K562 (cell line): ENCODE data around the gene PRICKLE2.

Source experiments
- ADNP ChIP-seq: fragments of 200-800 bp; sonication (Bioruptor generic); IDR thresholded peaks from 2 replicates; pipeline ENCODE4 v1.6.1; 2016; ENCODE audit warnings: missing genetic modification characterization, missing compliant biosample characterization
- BMI1 ChIP-seq: fragments of 150-350 bp; IDR thresholded peaks from 2 replicates; pipeline ENCODE4 v1.6.1; 2014; ENCODE audit warnings: low read length
- DMBX1 ChIP-seq: fragments of 250-450 bp; sonication (Bioruptor Pico); IDR thresholded peaks from 2 replicates; pipeline ENCODE4 v1.8.0; 2022; ENCODE audit warnings: inconsistent platforms, mild to moderate bottlenecking, moderate library complexity, borderline replicate concordance
- ERF ChIP-seq: fragments of 450-650 bp; formaldehyde crosslinking; IDR thresholded peaks from 2 replicates; pipeline ENCODE4 v1.4.0; 2020; ENCODE audit warnings: mild to moderate bottlenecking, mixed read lengths
- EZH2 ChIP-seq: IDR thresholded peaks from 2 replicates; pipeline ENCODE4 v1.6.1; 2012; ENCODE audit warnings: low read depth, mild to moderate bottlenecking, inconsistent platforms, low read length, borderline replicate concordance
- SUPT5H ChIP-seq: fragments of 450-650 bp; IDR thresholded peaks from 2 replicates; pipeline ENCODE4 v1.6.1; 2016
- TAF1 ChIP-seq: IDR thresholded peaks from 2 replicates; pipeline ENCODE4 v1.6.1; 2011; ENCODE audit warnings: mild to moderate bottlenecking, low read length, moderate library complexity; ENCODE audit not compliant: insufficient read depth, control insufficient read depth, severe bottlenecking; ENCODE audit errors: extremely low read depth
- TF ChIP-seq, protein P1 (sequence below), 3 experiments: IDR thresholded peaks in 2 of 3; conservative IDR thresholded peaks in 1 of 3; 2 replicates each; pipeline ENCODE4 v1.5.1; 2011 to 2012; ENCODE audit warnings: low read length in 3 of 3, mild to moderate bottlenecking in 3 of 3, control low read depth in 2 of 3, improper control_type of control experiment in 1 of 3, inconsistent platforms in 1 of 3, low read depth in 1 of 3, mixed read lengths in 1 of 3, moderate library complexity in 1 of 3; ENCODE audit not compliant: insufficient read depth in 2 of 3

DNA sequence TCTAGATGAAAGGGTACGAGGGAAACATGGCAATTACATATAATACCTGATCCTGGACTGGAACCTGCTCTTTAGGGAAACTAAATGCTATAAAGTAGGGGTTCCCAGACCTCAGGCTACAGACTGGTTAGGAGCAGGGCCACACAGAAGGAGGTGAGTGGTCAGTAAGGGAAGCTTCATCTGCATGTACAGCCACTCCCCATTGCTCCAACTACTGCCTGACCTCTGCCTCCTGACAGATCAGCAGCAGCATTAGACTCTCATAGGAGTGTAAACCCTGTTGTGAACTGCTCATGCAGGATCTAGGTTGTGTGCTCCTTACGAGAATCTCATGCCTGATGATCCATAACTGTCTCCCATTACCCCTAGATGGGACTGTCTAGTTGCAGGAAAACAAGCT, 123.1 kb downstream of the PRICKLE2 start:
- TF ChIP-seq DMBX1 (CRISPR knock-in tag), result no peak
- no peak for TF ChIP-seq BMI1
- TF ChIP-seq SUPT5H, result no peak
- TF ChIP-seq TAF1, result no peak
- TF ChIP-seq, protein P1, sequence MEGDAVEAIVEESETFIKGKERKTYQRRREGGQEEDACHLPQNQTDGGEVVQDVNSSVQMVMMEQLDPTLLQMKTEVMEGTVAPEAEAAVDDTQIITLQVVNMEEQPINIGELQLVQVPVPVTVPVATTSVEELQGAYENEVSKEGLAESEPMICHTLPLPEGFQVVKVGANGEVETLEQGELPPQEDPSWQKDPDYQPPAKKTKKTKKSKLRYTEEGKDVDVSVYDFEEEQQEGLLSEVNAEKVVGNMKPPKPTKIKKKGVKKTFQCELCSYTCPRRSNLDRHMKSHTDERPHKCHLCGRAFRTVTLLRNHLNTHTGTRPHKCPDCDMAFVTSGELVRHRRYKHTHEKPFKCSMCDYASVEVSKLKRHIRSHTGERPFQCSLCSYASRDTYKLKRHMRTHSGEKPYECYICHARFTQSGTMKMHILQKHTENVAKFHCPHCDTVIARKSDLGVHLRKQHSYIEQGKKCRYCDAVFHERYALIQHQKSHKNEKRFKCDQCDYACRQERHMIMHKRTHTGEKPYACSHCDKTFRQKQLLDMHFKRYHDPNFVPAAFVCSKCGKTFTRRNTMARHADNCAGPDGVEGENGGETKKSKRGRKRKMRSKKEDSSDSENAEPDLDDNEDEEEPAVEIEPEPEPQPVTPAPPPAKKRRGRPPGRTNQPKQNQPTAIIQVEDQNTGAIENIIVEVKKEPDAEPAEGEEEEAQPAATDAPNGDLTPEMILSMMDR (IDR thresholded peaks at IDR 0.05 in 2 of 3, conservative IDR thresholded peaks at IDR 0.05 in 1 of 3; ENCODE audit: insufficient read depth in 2 of 3, low read depth in 1 of 3, low read length in 3 of 3), result no peak
- TF ChIP-seq EZH2, result no peak
- TF ChIP-seq ADNP (tag), result no peak
- no peak for TF ChIP-seq ERF (CRISPR knock-in tag)
